Small intestine (tissue), 7 donors: Measurements from ENCODE around the gene ORM2. TPM values are rescaled to one million over a fixed set of nuclear protein-coding genes. Genes with fewer than 3 reads are reported as not detected.

Experiments used
- DNase-seq, 2 donors: peaks; one replicate each; pipeline versions ENCODE4 v3.0.0 to v3.0.0-alpha.2; 2013
- FAIRE-seq: peaks from 2 replicates; lab custom pipeline; 2012; peaks lifted over from hg19 to GRCh38; lab: Jason Lieb, UNC
- H3K27ac ChIP-seq, 3 donors: one replicate each; pipeline ENCODE4 v1.5.1; 2013; ENCODE audit warnings: low read length in 2 of 3, mild to moderate bottlenecking in 2 of 3, control low read depth in 1 of 3, inconsistent platforms in 1 of 3, low read depth in 1 of 3, moderate library complexity in 1 of 3
- H3K27me3 ChIP-seq, 3 donors: one replicate each; pipeline ENCODE4 v1.6.1; 2013; ENCODE audit warnings: low read length in 3 of 3, inconsistent platforms in 1 of 3; ENCODE audit not compliant: control insufficient read depth in 3 of 3, insufficient read depth in 3 of 3
- H3K36me3 ChIP-seq, 3 donors: one replicate each; pipeline ENCODE4 v1.6.1; 2013; ENCODE audit warnings: low read length in 3 of 3, inconsistent platforms in 1 of 3, low read depth in 1 of 3, mild to moderate bottlenecking in 1 of 3, moderate library complexity in 1 of 3; ENCODE audit not compliant: control insufficient read depth in 3 of 3, insufficient read depth in 2 of 3
- H3K4me1 ChIP-seq, 3 donors: one replicate each; pipeline ENCODE4 v1.6.1; 2013; ENCODE audit warnings: low read length in 2 of 3, inconsistent platforms in 1 of 3, low read depth in 1 of 3, mild to moderate bottlenecking in 1 of 3, moderate library complexity in 1 of 3; ENCODE audit not compliant: control insufficient read depth in 3 of 3, insufficient read depth in 2 of 3
- H3K4me3 ChIP-seq, 3 donors: one replicate each; pipeline ENCODE4 v1.5.1; 2013; ENCODE audit warnings: low read length in 3 of 3, control low read depth in 1 of 3, inconsistent platforms in 1 of 3, low read depth in 1 of 3, mild to moderate bottlenecking in 1 of 3, moderate library complexity in 1 of 3
- H3K9me3 ChIP-seq, 2 donors: one replicate each; pipeline ENCODE4 v1.6.1; 2013; ENCODE audit warnings: low read depth in 1 of 2, low read length in 1 of 2; ENCODE audit not compliant: control insufficient read depth in 2 of 2, insufficient read depth in 1 of 2
- WGBS, 3 donors: extraction: QIAGEN DNeasy Blood & Tissue Kit; methylation state at CpG; one replicate each; pipeline ENCODE4 v1.1.7; 2013; 5-methylcytosine and 5-hydroxymethylcytosine counted together
- polyA plus RNA-seq, 4 donors: library from polyadenylated mRNA; stranded (reverse) in 3 of 4; unstranded in 1 of 4; fragments of 200-250 nt in 3 of 4; fragments of 120-200 nt in 1 of 4; gene quantifications; one replicate each; pipeline versions ENCODE4 v1.2.1 to v1.2.3, GENCODE V29; 2013
- donor health status: healthy with polysubstance abuse.
- donor health status: control.
- donor health status: control.
- donor health status: Bipolar disorder and iron deficiency.
- donor health status: healthy.

The ORM2 gene
- polyA plus RNA-seq, 4 donors = 0.28 TPM; not detected in 3

GRCh38 chr9:114336157-114336556, 6.5 kb downstream of the ORM2 start:
- no peak for DNase-seq
- peaks cover 0 to 52% (median 6%) of the 10 kb centered on the region in 3 donors for H3K36me3 ChIP-seq
- H3K4me3 ChIP-seq = no peak overlapping the region
- no peaks in the 10 kb centered on the region for H3K27me3 ChIP-seq
- H3K9me3 ChIP-seq = no peaks in the 10 kb centered on the region
- H3K27ac ChIP-seq = no peak overlapping the region
- H3K4me1 ChIP-seq = no peaks in the 10 kb centered on the region
- FAIRE-seq = no peak
- WGBS, 3 donors = 76 to 85% (median 84%) methylated on average over 10 of the region's 10 CpGs

GRCh38 chr9:114336699-114337395, 7.2 kb downstream of the ORM2 start:
- H3K9me3 ChIP-seq = no peaks in the 10 kb centered on the region
- H3K27me3 ChIP-seq = no peaks in the 10 kb centered on the region
- DNase-seq (no peak), FAIRE-seq (no peak)
- 91 to 94% (median 94%) methylated on average over 23 of the region's 23 CpGs for WGBS, 3 donors
- H3K27ac ChIP-seq = no peak overlapping the region
- peaks cover 0 to 59% (median 6%) of the 10 kb centered on the region in 3 donors for H3K36me3 ChIP-seq
- no peaks in the 10 kb centered on the region for H3K4me1 ChIP-seq
- H3K4me3 ChIP-seq = no peak overlapping the region

- 93 to 96% (median 95%) methylated on average over 2 of the region's 2 CpGs for WGBS, 3 donors
- FAIRE-seq (no peak), DNase-seq (no peak)
- H3K27ac ChIP-seq = no peak overlapping the region
- H3K4me3 ChIP-seq = no peak overlapping the region
- H3K9me3 ChIP-seq = no peaks in the 10 kb centered on the region
- H3K27me3 ChIP-seq = no peaks in the 10 kb centered on the region
- H3K4me1 ChIP-seq = no peaks in the 10 kb centered on the region
- H3K36me3 ChIP-seq = peaks cover 0 to 67% (median 12%) of the 10 kb centered on the region in 3 donors
Observed at GRCh38 chr9:114338187-114338586, 8.5 kb downstream of the ORM2 start.

GRCh38 chr9:114339130-114339908, 9.7 kb downstream of the ORM2 start:
- DNase-seq = peak; percentile 21 to 33
- FAIRE-seq = no peak
- 83 to 91% (median 88%) methylated on average over 16 of the region's 16 CpGs for WGBS, 3 donors
- H3K9me3 ChIP-seq = no peaks in the 10 kb centered on the region
- H3K4me1 ChIP-seq = no peaks in the 10 kb centered on the region
- H3K4me3 ChIP-seq = no peak overlapping the region
- H3K36me3 ChIP-seq = peaks cover 2 to 75% (median 19%) of the 10 kb centered on the region in 3 donors
- H3K27me3 ChIP-seq = no peaks in the 10 kb centered on the region
- no peak overlapping the region for H3K27ac ChIP-seq

- Histone ChIP-seq H3K9me3 (no peaks in the 10 kb centered on the region), H3K36me3 (peaks cover 2 to 77% (median 19%) of the 10 kb centered on the region in 3 donors), H3K27ac (no peak overlapping the region), H3K27me3 (no peaks in the 10 kb centered on the region), H3K4me3 (no peak overlapping the region), H3K4me1 (no peaks in the 10 kb centered on the region)
- FAIRE-seq (no peak), DNase-seq (no peak)
- 81 to 88% (median 87%) methylated on average over 12 of the region's 12 CpGs for WGBS, 3 donors
Observed at GRCh38 chr9:114341152-114341830, 11.6 kb downstream of the ORM2 start.

- Histone ChIP-seq H3K27ac (no peak overlapping the region), H3K4me3 (no peak overlapping the region), H3K4me1 (no peaks in the 10 kb centered on the region), H3K36me3 (peaks cover 2 to 75% (median 19%) of the 10 kb centered on the region in 3 donors), H3K9me3 (no peaks in the 10 kb centered on the region), H3K27me3 (no peaks in the 10 kb centered on the region)
- FAIRE-seq (no peak), DNase-seq (no peak)
- 93 to 98% (median 94%) methylated on average over 4 of the region's 4 CpGs for WGBS, 3 donors
Observed at GRCh38 chr9:114341991-114342390, 12.3 kb downstream of the ORM2 start.

- Histone ChIP-seq H3K27ac (no peak overlapping the region), H3K27me3 (no peaks in the 10 kb centered on the region), H3K36me3 (peaks cover 7 to 74% (median 18%) of the 10 kb centered on the region in 3 donors), H3K4me3 (no peak overlapping the region), H3K4me1 (no peaks in the 10 kb centered on the region), H3K9me3 (no peaks in the 10 kb centered on the region)
- FAIRE-seq (no peak), DNase-seq (no peak)
- 88 to 94% (median 91%) methylated on average over 5 of the region's 5 CpGs for WGBS, 3 donors
Observed at GRCh38 chr9:114342755-114343440, 13.2 kb downstream of the ORM2 start.
